Globus pallidus (tissue), 1 donor: ENCODE measurements around the gene PGLYRP3.

Experiments used
- DNase-seq: peaks from one replicate; pipeline ENCODE4 v3.0.0-alpha.2; 2015; ENCODE audit warnings: low spot score

The PGLYRP3 gene

DNA sequence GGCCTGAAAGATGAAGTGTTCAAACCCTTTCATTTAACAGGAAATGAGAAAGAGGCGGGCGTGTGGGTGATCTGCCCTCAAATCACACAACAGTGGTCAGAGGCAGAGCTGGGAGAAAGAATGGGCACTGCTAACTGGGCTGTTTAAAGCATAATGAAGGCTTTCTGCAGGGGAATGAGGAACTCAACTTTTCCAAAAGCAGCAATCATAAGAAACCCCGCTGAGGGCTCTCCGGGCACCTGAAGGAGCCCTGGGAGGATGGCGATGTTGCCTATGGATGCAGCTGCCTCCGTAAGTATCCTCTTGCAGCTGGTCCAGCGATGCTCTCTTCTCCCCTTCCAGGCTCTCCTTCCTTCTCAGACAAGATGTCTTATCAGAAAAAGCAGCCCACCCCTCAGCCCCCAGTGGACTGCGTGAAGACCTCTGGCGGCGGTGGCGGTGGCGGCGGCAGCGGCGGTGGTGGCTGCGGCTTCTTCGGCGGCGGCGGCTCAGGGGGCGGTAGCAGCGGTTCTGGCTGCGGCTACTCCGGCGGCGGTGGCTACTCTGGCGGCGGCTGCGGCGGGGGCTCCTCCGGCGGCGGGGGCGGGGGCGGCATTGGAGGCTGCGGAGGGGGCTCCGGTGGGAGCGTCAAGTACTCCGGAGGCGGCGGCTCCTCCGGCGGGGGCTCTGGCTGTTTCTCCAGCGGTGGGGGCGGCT lies 52.0 kb downstream of the PGLYRP3 start:
- no peak for DNase-seq

DNA sequence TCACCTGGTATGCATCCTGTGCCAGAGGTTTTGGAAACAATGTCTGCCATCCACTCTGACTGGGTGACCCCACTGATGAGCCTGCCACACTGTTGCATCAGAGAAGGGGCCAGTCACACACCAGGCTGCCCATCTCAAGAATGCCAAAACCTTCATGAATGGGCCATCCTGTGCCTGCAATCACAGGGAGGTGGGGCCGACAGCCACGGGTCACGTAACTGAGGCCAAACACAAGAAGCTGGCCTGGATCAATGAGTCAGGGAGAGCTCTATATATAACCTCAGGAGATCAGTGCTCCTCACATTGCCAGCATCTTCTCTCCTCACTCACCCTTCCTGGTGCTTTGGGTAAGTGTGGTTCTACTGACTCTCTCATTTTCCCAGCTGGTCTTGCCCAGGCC lies 53.4 kb downstream of the PGLYRP3 start, which contains the start of gene LORICRIN:
Gene LORICRIN (plus strand): TSS at position 301 of the 400 bp plus-strand sequence. CDS start 1,263 bp downstream, outside the sequence.
- no peak for DNase-seq

GRCh38 chr1:153253693-153254092 lies 59.1 kb downstream of the PGLYRP3 start:
- DNase-seq, result no peak

DNA sequence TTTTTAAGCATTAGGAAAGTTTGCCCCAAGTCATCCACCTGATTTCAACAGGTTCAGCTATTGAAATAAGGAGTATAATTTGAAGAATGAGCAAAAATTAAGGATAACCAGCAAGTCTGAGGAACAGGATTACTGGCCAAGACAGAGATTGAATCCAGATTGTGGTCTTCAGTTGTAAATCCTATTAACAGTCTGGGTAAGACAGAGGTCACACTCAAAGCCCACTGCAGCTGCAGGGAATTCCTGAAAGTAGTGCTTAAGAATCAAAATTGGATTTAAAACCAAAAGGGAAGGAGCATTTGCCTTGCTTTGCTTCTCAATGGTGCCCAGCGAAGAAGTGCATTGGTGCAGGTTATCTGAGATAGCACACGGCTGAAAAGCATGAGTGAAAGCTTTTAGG lies 59.7 kb downstream of the PGLYRP3 start:
- DNase-seq, result no peak

DNA sequence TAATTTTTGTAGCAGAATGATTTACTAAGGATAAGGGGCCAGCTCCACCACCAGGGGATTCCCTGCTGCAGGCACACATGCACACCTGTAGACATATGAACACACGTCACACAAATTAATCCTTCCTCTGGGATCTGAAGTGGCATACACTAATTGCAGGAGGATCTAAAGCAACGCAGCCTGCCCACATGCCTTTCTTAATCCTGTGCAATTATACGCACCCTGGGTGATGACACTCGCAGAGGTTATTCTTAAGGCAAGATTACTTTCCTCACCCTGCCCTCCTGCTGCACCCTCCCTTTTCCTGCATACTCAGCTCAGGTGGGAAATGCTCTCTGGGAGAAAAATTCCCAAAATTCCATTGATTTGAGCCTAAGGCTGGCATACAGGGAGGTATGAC lies 60.8 kb downstream of the PGLYRP3 start:
- no peak for DNase-seq

- no peak for DNase-seq
Measured at GRCh38 chr1:153251562-153251961, 61.2 kb downstream of the PGLYRP3 start.

DNA sequence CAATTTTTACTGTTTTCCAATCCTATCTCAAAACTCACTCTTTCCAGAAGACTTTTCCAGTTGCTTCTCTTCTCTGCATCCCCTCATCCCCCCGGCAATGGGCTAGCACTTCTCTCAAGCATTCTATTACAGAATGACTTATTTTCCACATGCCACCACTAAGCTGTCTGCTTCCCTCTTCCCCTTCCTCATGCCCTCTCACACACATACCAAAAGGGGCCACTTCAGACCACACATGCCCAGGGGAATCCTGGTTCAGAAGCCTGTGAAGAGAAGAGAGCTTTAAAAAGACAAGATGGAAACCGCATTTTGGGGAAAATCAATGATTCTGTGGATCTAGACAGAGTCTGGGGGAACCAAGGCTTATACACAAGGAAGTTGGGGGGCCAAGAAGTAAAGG lies 61.7 kb downstream of the PGLYRP3 start:
- DNase-seq, result no peak

DNA sequence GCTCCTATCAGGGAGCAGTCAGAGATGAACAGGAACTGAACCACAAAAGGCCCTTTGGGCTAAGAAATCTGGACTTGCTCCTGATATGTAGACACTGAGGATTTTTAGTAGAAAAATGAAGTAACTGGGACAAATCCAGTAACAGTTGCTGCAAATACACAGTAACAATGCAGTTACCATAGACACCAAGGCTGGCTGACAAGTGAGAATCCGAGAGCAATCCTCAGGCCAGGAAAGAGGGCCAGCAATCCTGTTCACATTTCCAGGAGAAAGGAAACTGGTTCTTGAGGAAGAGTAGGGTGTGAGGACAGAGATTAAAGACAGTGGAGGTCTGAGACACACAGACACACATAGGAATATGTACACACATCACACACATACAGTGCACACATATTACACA lies 62.6 kb downstream of the PGLYRP3 start:
- DNase-seq, result no peak

DNA sequence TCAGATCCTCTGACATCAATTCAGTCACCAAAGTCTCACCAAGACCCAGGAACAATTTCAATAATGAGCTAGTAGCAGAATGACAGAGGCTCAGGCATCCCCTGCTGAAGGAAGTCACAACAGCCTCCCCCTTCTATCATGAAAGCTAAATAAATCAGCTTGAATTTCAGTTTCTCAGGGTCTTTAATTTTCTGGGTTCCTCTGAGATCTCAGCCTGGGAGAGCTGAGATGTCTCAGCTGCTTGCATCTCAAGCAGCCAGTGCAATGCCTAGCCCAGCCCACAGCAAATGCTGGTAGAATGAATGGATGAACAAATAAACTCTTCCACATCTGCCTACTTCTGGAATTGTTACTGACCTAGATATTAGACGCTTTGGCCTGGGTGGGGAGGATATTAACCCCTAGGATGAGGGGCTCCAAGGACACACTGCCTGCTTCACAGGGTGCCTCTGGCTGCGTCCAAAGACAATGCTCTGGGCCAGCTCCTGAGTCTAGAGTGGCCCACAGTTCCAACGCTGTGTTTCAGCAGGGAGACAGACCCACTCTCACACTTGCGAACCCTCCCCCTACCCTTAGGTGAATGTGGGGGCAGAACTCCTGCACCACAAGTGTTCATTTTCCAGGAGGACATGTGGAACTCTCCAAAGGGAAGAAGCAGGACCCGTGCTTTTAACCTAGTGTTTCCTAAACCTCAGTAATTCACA lies 64.4 kb downstream of the PGLYRP3 start:
- DNase-seq, result no peak
